HG03175 (cell line): Measurements from ENCODE around the gene ACAA2.
"Not testable (repeated sequence)": the region's sequence is repeated elsewhere in the genome, so short reads cannot be mapped to it uniquely, and the experiment has no call there.

Experiments
- ATAC-seq: cut with Tn5 transposase; IDR thresholded peaks from one replicate; pipeline ENCODE4 v1.9.1; 2021; ENCODE audit warnings: mild to moderate bottlenecking, moderate library complexity; ENCODE audit not compliant: unreplicated experiment

ACAA2 gene

GRCh38 chr18:49813069-49813318, 339 bp downstream of the ACAA2 start:
- peak; percentile 25 for ATAC-seq

- no peak for ATAC-seq
These were observed 856 bp downstream of the ACAA2 start for GRCh38 chr18:49812286-49813068.

- no peak for ATAC-seq
These were observed 2.0 kb downstream of the ACAA2 start for GRCh38 chr18:49811151-49811938.

GRCh38 chr18:49808553-49809191, 4.7 kb downstream of the ACAA2 start:
- not testable (repeated sequence) for ATAC-seq

GRCh38 chr18:49804096-49804495, 9.2 kb downstream of the ACAA2 start:
- no peak for ATAC-seq

- ATAC-seq: no peak
These were observed 10.7 kb downstream of the ACAA2 start for GRCh38 chr18:49802623-49803022.

- ATAC-seq: not testable (repeated sequence)
These were observed 12.8 kb downstream of the ACAA2 start for GRCh38 chr18:49800491-49800890.

- not testable (repeated sequence) for ATAC-seq
These were observed 13.5 kb downstream of the ACAA2 start for GRCh38 chr18:49799806-49800205.

GRCh38 chr18:49798001-49798400, 15.3 kb downstream of the ACAA2 start:
- no peak for ATAC-seq

- ATAC-seq: no peak
These were observed 17.5 kb downstream of the ACAA2 start for GRCh38 chr18:49795612-49796552.

- no peak for ATAC-seq
These were observed 18.6 kb downstream of the ACAA2 start for GRCh38 chr18:49794743-49795142.

GRCh38 chr18:49789560-49790134, 23.7 kb downstream of the ACAA2 start:
- not testable (repeated sequence) for ATAC-seq

- ATAC-seq: peak; percentile 62
These were observed 24.9 kb downstream of the ACAA2 start for GRCh38 chr18:49788327-49788898.

GRCh38 chr18:49786019-49786720, 27.2 kb downstream of the ACAA2 start:
- ATAC-seq: no peak

GRCh38 chr18:49784427-49785185, 28.7 kb downstream of the ACAA2 start:
- ATAC-seq: no peak

GRCh38 chr18:49783631-49784030, 29.7 kb downstream of the ACAA2 start:
- not testable (repeated sequence) for ATAC-seq

- no peak for ATAC-seq
These were observed 34.4 kb downstream of the ACAA2 start for GRCh38 chr18:49778826-49779465.

- no peak for ATAC-seq
These were observed 44.1 kb downstream of the ACAA2 start for GRCh38 chr18:49769047-49769728.
